AG04450 (cell line): ENCODE data around the gene ST8SIA5. TPM values are rescaled to one million over a fixed set of nuclear protein-coding genes. Genes with fewer than 3 reads are reported as not detected.

Experiments used
- CTCF ChIA-PET: fragments of 300-600, 350-600 bp; formaldehyde crosslinking; extraction: SDS; loops from one replicate; lab custom pipeline; 2022; ENCODE audit warnings: antibody characterized with exemption, inconsistent platforms; lab: Charles Lee
- POLR2A ChIA-PET: fragments of 350-600 bp; formaldehyde crosslinking; extraction: SDS; loops from one replicate; lab custom pipeline; 2021; ENCODE audit warnings: antibody characterized with exemption, inconsistent platforms; lab: Yijun Ruan, JAX
- DNase-seq: peaks from one replicate; pipeline ENCODE4 v3.0.0-alpha.2; 2011; ENCODE audit warnings: low read depth, low spot score
- H3K27ac ChIP-seq: one replicate; pipeline ENCODE4 v1.5.1; 2012; ENCODE audit warnings: low read depth, low read length, control low read depth
- H3K27me3 ChIP-seq: one replicate; pipeline ENCODE4 v1.6.0; 2012; ENCODE audit warnings: low read length; ENCODE audit not compliant: control insufficient read depth, insufficient read depth
- H3K4me3 ChIP-seq: 2 replicates; pipeline ENCODE4 v1.5.1; 2011; ENCODE audit warnings: mild to moderate bottlenecking, low read depth, low read length, control low read depth
- H3K9me3 ChIP-seq: 2 replicates; pipeline ENCODE4 v1.5.1; 2012; ENCODE audit warnings: low read length; ENCODE audit not compliant: control insufficient read depth, insufficient read depth
- CTCF ChIP-seq: IDR thresholded peaks from 2 replicates; pipeline ENCODE4 v1.5.1; 2011; ENCODE audit warnings: low read depth, low read length, control low read depth, inconsistent platforms
- polyA plus RNA-seq: library from polyadenylated mRNA; depleted of rRNA; stranded (reverse); fragments of >200 nt; gene quantifications from 2 replicates; pipeline ENCODE4 v1.2.3, GENCODE V29; 2011

Gene ST8SIA5
- polyA plus RNA-seq, 1 experiment, result not detected

- ChIA-PET POLR2A (no interaction called here), CTCF (no interaction called here)
- TF ChIP-seq CTCF, result no peak
- H3K9me3 ChIP-seq, result no peaks in the 10 kb centered on the region; the same call in 1 of the 2 replicates
- H3K4me3 ChIP-seq, result no peak overlapping the region
- H3K27me3 ChIP-seq, result peaks cover 43% of the 10 kb centered on the region
- no peak for DNase-seq
- no peak overlapping the region for H3K27ac ChIP-seq
Observed at GRCh38 chr18:46755315-46756024, 1.4 kb downstream of the ST8SIA5 start.

GRCh38 chr18:46754661-46755292 lies 2.1 kb downstream of the ST8SIA5 start:
- Histone ChIP-seq H3K4me3 (no peak overlapping the region), H3K27ac (no peak overlapping the region), H3K27me3 (peaks cover 42% of the 10 kb centered on the region), H3K9me3 (no peaks in the 10 kb centered on the region; the same call in 1 of the 2 replicates)
- peak; percentile 13; the same call in 1 of the 2 replicates for TF ChIP-seq CTCF
- ChIA-PET CTCF (no interaction called here), POLR2A (no interaction called here)
- no peak for DNase-seq

- no peaks in the 10 kb centered on the region; the same call in 1 of the 2 replicates for H3K9me3 ChIP-seq
- ChIA-PET CTCF (no interaction called here), POLR2A (no interaction called here)
- DNase-seq, result no peak
- peaks cover 42% of the 10 kb centered on the region for H3K27me3 ChIP-seq
- H3K27ac ChIP-seq, result no peak overlapping the region
- no peak for TF ChIP-seq CTCF
- no peak overlapping the region for H3K4me3 ChIP-seq
Observed at GRCh38 chr18:46754188-46754587, 2.7 kb downstream of the ST8SIA5 start.

GRCh38 chr18:46751882-46752281 lies 5.0 kb downstream of the ST8SIA5 start:
- Histone ChIP-seq H3K9me3 (no peaks in the 10 kb centered on the region), H3K27ac (no peak overlapping the region), H3K4me3 (no peak overlapping the region), H3K27me3 (peaks cover 22% of the 10 kb centered on the region)
- no peak for TF ChIP-seq CTCF
- no peak for DNase-seq
- CTCF ChIA-PET, result no interaction called here
- POLR2A ChIA-PET, result no interaction called here

- DNase-seq, result no peak
- Histone ChIP-seq H3K9me3 (no peaks in the 10 kb centered on the region), H3K4me3 (no peak overlapping the region), H3K27ac (no peak overlapping the region), H3K27me3 (peaks cover 17% of the 10 kb centered on the region)
- CTCF ChIA-PET, result no interaction called here
- POLR2A ChIA-PET, result no interaction called here
- no peak for TF ChIP-seq CTCF
Observed at GRCh38 chr18:46750626-46751025, 6.2 kb downstream of the ST8SIA5 start.
